BE2C (cell line): Measurements from ENCODE around the gene NFATC1.
A peak's percentile ranks its signal among the peaks of the same experiment; 100 is the strongest.

ENCODE experiments used
- DNase-seq: peaks from one replicate; pipeline ENCODE4 v3.0.0-alpha.2; 2020
- H3K27me3 ChIP-seq: fragments of 250-450 bp; sonication (Bioruptor Pico); 2 replicates; pipeline ENCODE4 v1.5.1; 2020; ENCODE audit warnings: mild to moderate bottlenecking
- H3K36me3 ChIP-seq: fragments of 250-450 bp; sonication (Bioruptor Pico); 2 replicates; pipeline ENCODE4 v1.5.1; 2020; ENCODE audit warnings: mild to moderate bottlenecking
- H3K4me1 ChIP-seq: fragments of 250-450 bp; sonication (Bioruptor Pico); 2 replicates; pipeline ENCODE4 v1.5.1; 2020
- H3K4me3 ChIP-seq: 2 replicates; pipeline ENCODE4 v1.5.1; 2011; ENCODE audit warnings: low read depth, low read length
- H3K9me3 ChIP-seq: fragments of 250-450 bp; sonication (Bioruptor Pico); 2 replicates; pipeline ENCODE4 v1.5.1; 2020
- TF ChIP-seq, protein P1 (sequence below): IDR thresholded peaks from 2 replicates; pipeline ENCODE4 v1.5.1; 2012; ENCODE audit warnings: mild to moderate bottlenecking, low read depth, low read length

NFATC1 gene

DNA sequence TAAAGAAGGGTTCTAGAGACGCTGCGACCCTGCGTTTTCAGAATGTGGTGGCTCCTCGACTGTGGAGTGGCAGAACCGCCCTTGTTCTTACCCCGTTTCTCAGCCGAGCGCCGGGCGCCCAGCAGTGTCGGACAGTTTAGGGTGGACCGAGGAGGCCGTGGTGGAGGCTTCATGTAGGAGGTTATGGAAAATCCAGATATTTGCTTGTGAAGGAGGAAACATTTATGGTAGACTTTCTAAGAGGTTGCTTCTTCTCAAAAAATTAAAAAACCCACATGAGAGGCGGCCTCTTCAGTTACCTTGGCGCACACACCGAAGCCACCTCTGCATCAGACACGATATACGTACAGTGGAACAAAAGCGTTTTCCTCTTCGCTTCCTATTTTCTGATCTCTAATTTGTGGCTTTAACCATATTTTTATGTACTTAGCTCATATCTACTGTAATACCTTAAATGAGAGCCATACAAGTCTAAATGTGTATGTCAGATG lies 120.8 kb downstream of the NFATC1 start:
- H3K36me3 ChIP-seq, result no peaks in the 10 kb centered on the region
- no peaks in the 10 kb centered on the region for H3K9me3 ChIP-seq
- no peak for DNase-seq
- TF ChIP-seq, protein P1, sequence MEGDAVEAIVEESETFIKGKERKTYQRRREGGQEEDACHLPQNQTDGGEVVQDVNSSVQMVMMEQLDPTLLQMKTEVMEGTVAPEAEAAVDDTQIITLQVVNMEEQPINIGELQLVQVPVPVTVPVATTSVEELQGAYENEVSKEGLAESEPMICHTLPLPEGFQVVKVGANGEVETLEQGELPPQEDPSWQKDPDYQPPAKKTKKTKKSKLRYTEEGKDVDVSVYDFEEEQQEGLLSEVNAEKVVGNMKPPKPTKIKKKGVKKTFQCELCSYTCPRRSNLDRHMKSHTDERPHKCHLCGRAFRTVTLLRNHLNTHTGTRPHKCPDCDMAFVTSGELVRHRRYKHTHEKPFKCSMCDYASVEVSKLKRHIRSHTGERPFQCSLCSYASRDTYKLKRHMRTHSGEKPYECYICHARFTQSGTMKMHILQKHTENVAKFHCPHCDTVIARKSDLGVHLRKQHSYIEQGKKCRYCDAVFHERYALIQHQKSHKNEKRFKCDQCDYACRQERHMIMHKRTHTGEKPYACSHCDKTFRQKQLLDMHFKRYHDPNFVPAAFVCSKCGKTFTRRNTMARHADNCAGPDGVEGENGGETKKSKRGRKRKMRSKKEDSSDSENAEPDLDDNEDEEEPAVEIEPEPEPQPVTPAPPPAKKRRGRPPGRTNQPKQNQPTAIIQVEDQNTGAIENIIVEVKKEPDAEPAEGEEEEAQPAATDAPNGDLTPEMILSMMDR, result no peak
- no peak overlapping the region for H3K4me3 ChIP-seq
- no peaks in the 10 kb centered on the region for H3K4me1 ChIP-seq
- no peaks in the 10 kb centered on the region for H3K27me3 ChIP-seq

GRCh38 chr18:79517341-79517740 lies 121.6 kb downstream of the NFATC1 start:
- H3K36me3 ChIP-seq, result no peaks in the 10 kb centered on the region

GRCh38 chr18:79518028-79518682 lies 122.4 kb downstream of the NFATC1 start:
- no peaks in the 10 kb centered on the region for H3K36me3 ChIP-seq
- TF ChIP-seq, protein P1, result no peak
- no peaks in the 10 kb centered on the region for H3K27me3 ChIP-seq
- DNase-seq, result no peak
- no peaks in the 10 kb centered on the region for H3K4me1 ChIP-seq
- no peak overlapping the region for H3K4me3 ChIP-seq
- H3K9me3 ChIP-seq, result no peaks in the 10 kb centered on the region

More at GRCh38 chr18:79517341-79517740, 121.6 kb downstream of the NFATC1 start:
- Histone ChIP-seq H3K4me3 (no peak overlapping the region), H3K27me3 (no peaks in the 10 kb centered on the region), H3K4me1 (no peaks in the 10 kb centered on the region), H3K9me3 (no peaks in the 10 kb centered on the region)
- TF ChIP-seq, protein P1, result no peak
- no peak for DNase-seq

- Histone ChIP-seq H3K27me3 (no peaks in the 10 kb centered on the region), H3K4me1 (no peaks in the 10 kb centered on the region), H3K36me3 (no peaks in the 10 kb centered on the region), H3K9me3 (no peaks in the 10 kb centered on the region), H3K4me3 (no peak overlapping the region)
- TF ChIP-seq, protein P1, result no peak
- DNase-seq, result no peak
These were observed 123.0 kb downstream of the NFATC1 start for GRCh38 chr18:79518683-79519128.

DNA sequence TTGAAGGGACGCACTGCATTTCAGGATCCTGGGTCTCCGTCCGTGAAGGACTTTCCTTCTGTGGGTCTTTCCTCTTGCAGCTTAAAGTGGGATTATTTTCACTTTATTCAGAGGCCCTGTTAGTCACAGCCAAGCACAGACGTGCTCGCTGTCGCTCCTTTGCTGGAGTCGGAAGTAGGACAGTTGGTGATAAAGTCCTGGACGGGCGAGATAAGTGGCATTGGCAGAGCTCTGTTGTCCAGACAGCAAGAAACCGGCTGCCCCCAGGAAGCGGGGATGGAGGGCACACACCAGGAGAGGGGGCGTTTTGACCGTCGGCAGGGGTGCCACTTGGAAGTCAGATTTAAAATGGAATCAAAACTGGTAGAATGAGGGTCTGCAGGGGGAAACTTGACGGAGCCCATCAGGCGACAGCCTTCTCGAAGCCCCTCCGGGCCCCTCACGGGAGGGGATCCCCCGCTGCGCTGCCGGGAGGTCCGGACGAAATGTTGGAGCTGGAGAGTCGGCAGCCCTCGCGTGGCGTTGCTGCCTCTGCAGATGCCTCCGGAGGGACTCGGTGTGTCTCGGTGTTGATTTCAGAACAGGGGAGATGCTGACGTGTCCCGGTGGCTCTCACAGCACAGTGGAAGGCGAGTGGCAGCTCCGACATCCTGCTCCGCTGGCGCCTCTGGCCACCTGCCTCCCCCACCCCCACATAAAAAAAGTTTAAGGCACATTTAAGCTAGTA lies 124.2 kb downstream of the NFATC1 start:
- no peaks in the 10 kb centered on the region for H3K9me3 ChIP-seq
- no peaks in the 10 kb centered on the region for H3K27me3 ChIP-seq
- TF ChIP-seq, protein P1, result no peak
- H3K4me3 ChIP-seq, result peak overlapping the region; percentile 26
- DNase-seq, result peak; percentile 30
- no peaks in the 10 kb centered on the region for H3K36me3 ChIP-seq
- H3K4me1 ChIP-seq, result no peaks in the 10 kb centered on the region
